Tibial nerve (tissue), 4 donors: ENCODE measurements around the gene LHFPL3.

Experiments used
- EP300 ChIP-seq, 2 donors: sonication (generic); formaldehyde crosslinking; IDR thresholded peaks; one replicate each; pipeline ENCODE4 v1.6.1; 2017; ENCODE audit warnings: antibody characterized with exemption in 2 of 2, mild to moderate bottlenecking in 1 of 2
- POLR2A ChIP-seq, 2 donors: fragments of 450-650 bp; IDR thresholded peaks; one replicate each; pipeline ENCODE4 v1.6.1; 2017; ENCODE audit warnings: antibody characterized with exemption in 2 of 2, mild to moderate bottlenecking in 2 of 2, moderate library complexity in 2 of 2
- TF ChIP-seq, protein P1 (sequence below), 5 experiments: fragments of 200-600 bp in 3 of 5; fragments of 450-650 bp in 2 of 5; sonication (generic) in 3 of 5; IDR thresholded peaks; one replicate each; pipeline ENCODE4 v1.5.1; 2016 to 2019; ENCODE audit warnings: antibody characterized with exemption in 5 of 5, mild to moderate bottlenecking in 3 of 5, moderate library complexity in 2 of 5

DNA sequence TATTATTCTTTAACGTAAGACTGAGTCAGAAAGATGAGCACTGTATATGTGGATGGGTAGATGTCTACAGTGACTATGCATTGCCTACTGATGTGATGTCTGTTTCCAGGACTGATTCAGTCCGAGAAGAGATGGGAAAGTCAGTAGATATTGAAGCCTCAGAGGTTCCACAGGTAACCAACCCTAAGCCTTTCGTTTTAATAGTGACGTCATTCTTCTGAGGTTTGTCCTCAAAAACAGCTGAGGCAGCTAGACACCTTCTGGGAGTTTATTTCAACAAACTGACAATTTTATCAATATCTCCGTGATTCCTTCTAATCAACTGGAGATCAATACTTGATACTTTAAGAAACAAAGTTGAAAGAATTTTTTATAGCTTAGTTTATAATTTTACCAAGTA, 171.6 kb downstream of the LHFPL3 start:
- TF ChIP-seq, protein P1, sequence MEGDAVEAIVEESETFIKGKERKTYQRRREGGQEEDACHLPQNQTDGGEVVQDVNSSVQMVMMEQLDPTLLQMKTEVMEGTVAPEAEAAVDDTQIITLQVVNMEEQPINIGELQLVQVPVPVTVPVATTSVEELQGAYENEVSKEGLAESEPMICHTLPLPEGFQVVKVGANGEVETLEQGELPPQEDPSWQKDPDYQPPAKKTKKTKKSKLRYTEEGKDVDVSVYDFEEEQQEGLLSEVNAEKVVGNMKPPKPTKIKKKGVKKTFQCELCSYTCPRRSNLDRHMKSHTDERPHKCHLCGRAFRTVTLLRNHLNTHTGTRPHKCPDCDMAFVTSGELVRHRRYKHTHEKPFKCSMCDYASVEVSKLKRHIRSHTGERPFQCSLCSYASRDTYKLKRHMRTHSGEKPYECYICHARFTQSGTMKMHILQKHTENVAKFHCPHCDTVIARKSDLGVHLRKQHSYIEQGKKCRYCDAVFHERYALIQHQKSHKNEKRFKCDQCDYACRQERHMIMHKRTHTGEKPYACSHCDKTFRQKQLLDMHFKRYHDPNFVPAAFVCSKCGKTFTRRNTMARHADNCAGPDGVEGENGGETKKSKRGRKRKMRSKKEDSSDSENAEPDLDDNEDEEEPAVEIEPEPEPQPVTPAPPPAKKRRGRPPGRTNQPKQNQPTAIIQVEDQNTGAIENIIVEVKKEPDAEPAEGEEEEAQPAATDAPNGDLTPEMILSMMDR (IDR thresholded peaks at IDR 0.05): no peak
- TF ChIP-seq POLR2A (IDR thresholded peaks at IDR 0.05) (no peak), EP300 (IDR thresholded peaks at IDR 0.05) (no peak)
